Uterus (tissue), 4 donors: ENCODE measurements around the gene OR5B17. TPM values are rescaled to one million over a fixed set of nuclear protein-coding genes. Genes with fewer than 3 reads are reported as not detected.
"Not testable (repeated sequence)": the region's sequence is repeated elsewhere in the genome, so short reads cannot be mapped to it uniquely, and the experiment has no call there.

Source experiments
- DNase-seq, 2 donors: peaks; one replicate each; pipeline ENCODE4 v3.0.0-alpha.2; 2019 to 2020
- H3K27ac ChIP-seq, 2 donors: fragments of 200-600 bp; sonication (generic); 1 replicate in 1 of 2; 2 replicates in 1 of 2; pipeline ENCODE4 v1.5.1; 2016 to 2018
- H3K27me3 ChIP-seq, 2 donors: fragments of 200-600 bp; sonication (generic); one replicate each; pipeline ENCODE4 v1.5.1; 2018 to 2019; ENCODE audit warnings: control low read depth in 1 of 2
- H3K36me3 ChIP-seq, 2 donors: fragments of 200-600 bp; sonication (generic); one replicate each; pipeline ENCODE4 v1.5.1; 2019; ENCODE audit warnings: control low read depth in 1 of 2
- H3K4me1 ChIP-seq, 2 donors: fragments of 200-600 bp; sonication (generic); one replicate each; pipeline ENCODE4 v1.5.1; 2018 to 2019; ENCODE audit warnings: control low read depth in 1 of 2
- H3K4me3 ChIP-seq, 2 donors: fragments of 200-600 bp; sonication (generic); 1 replicate in 1 of 2; 2 replicates in 1 of 2; pipeline ENCODE4 v1.5.1; 2018 to 2019; ENCODE audit warnings: mild to moderate bottlenecking in 1 of 2
- H3K9me3 ChIP-seq, 2 donors: fragments of 200-600 bp; sonication (generic); one replicate each; pipeline ENCODE4 v1.5.1; 2019; ENCODE audit warnings: control low read depth in 1 of 2
- POLR2A ChIP-seq, 2 donors: fragments of 450-650 bp; IDR thresholded peaks; one replicate each; pipeline ENCODE4 v1.6.1; 2016; ENCODE audit warnings: antibody characterized with exemption in 2 of 2, mild to moderate bottlenecking in 1 of 2, moderate library complexity in 1 of 2
- intact Hi-C: fragments of 100-400 bp; cut with DNase I; formaldehyde crosslinking; loops from one replicate; pipeline ENCODE4 v1.15.1; 2023; ENCODE audit warnings: low total_unique reads
- total RNA-seq, 4 donors: library from RNA; depleted of rRNA in 3 of 4; stranded (reverse); fragments of >200 nt in 3 of 4; gene quantifications; one replicate each; pipeline versions ENCODE4 v1.1.0 to v1.2.4, GENCODE V29; 2014 to 2023
- TF ChIP-seq, protein P1 (sequence below), 4 experiments: fragments of 200-600 bp in 2 of 4; fragments of 450-650 bp in 2 of 4; sonication (generic) in 2 of 4; IDR thresholded peaks; one replicate each; pipeline ENCODE4 v1.5.1; 2016 to 2019; ENCODE audit warnings: antibody characterized with exemption in 4 of 4, mild to moderate bottlenecking in 2 of 4, moderate library complexity in 1 of 4
- donor health status: DM: yes; HTN: yes; CAD: no.

OR5B17 gene
- not detected for total RNA-seq

DNA sequence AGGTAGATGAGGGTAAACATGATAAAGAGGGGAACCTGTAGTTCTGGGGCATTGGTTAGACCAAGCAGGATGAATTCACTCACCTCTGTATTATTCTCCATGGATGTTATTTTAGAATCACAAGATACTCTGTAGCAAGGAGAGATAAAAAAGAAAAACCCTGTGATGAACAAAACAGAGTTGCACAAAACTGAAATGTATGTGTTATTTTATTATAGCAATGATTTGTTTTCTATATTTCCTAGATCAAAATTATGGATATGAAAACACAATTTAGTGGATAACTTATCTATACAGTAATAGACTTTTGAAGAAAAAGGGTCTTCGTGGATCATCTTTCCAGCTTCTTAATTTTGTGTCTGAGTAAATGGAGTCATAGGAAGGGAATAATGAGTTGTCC, at the start of gene OR5B17:
OR5B17 (minus strand) TSS at position 101 of the 400 bp plus-strand sequence; CDS start at position 101, 0 bp downstream.
- no peak for DNase-seq
- no peaks in the 10 kb centered on the region for H3K36me3 ChIP-seq
- H3K4me3 ChIP-seq, result no peak within 1 kb of the TSS
- intact Hi-C loops, result no loop called here
- no peak within 1 kb of the TSS for H3K27ac ChIP-seq
- H3K9me3 ChIP-seq, result no peaks in the 10 kb centered on the region
- no peak for TF ChIP-seq POLR2A (IDR thresholded peaks at IDR 0.05)
- TF ChIP-seq, protein P1, sequence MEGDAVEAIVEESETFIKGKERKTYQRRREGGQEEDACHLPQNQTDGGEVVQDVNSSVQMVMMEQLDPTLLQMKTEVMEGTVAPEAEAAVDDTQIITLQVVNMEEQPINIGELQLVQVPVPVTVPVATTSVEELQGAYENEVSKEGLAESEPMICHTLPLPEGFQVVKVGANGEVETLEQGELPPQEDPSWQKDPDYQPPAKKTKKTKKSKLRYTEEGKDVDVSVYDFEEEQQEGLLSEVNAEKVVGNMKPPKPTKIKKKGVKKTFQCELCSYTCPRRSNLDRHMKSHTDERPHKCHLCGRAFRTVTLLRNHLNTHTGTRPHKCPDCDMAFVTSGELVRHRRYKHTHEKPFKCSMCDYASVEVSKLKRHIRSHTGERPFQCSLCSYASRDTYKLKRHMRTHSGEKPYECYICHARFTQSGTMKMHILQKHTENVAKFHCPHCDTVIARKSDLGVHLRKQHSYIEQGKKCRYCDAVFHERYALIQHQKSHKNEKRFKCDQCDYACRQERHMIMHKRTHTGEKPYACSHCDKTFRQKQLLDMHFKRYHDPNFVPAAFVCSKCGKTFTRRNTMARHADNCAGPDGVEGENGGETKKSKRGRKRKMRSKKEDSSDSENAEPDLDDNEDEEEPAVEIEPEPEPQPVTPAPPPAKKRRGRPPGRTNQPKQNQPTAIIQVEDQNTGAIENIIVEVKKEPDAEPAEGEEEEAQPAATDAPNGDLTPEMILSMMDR (IDR thresholded peaks at IDR 0.05), result no peak
- H3K4me1 ChIP-seq, result no peaks in the 10 kb centered on the region
- H3K27me3 ChIP-seq, result no peaks in the 10 kb centered on the region

DNA sequence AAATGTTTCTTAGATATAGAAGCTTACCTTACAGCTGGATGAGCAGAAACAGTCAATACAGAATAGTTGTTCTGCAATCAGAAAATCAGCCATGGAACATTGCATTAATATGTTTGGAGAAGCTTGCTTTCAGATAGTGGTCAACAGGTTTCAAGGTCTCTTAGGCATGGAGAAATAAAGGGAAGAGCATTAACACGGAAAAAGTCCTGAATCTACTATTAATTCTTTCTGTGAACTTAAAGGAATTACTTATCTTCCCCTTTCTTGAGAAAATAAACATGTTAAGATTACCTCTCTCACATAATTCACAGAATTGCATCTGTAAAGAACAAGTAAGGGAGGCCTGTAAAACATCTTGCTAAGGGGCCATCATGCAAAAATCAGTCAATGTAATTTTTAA, 47.9 kb upstream of the OR5B17 start, which contains the start of gene OR5B3:
OR5B3 (minus strand) TSS at position 101 of the 400 bp plus-strand sequence. CDS start 3,465 bp downstream, outside the sequence.
- TF ChIP-seq, protein P1 (IDR thresholded peaks at IDR 0.05), result no peak
- TF ChIP-seq POLR2A (IDR thresholded peaks at IDR 0.05), result no peak
- no peaks in the 10 kb centered on the region for H3K4me1 ChIP-seq
- no peaks in the 10 kb centered on the region for H3K27me3 ChIP-seq
- DNase-seq, result no peak
- H3K9me3 ChIP-seq, result no peaks in the 10 kb centered on the region
- no peaks in the 10 kb centered on the region for H3K36me3 ChIP-seq
- no peak within 1 kb of the TSS for H3K27ac ChIP-seq
- no peak within 1 kb of the TSS for H3K4me3 ChIP-seq
- intact Hi-C loops, result no loop called here

DNA sequence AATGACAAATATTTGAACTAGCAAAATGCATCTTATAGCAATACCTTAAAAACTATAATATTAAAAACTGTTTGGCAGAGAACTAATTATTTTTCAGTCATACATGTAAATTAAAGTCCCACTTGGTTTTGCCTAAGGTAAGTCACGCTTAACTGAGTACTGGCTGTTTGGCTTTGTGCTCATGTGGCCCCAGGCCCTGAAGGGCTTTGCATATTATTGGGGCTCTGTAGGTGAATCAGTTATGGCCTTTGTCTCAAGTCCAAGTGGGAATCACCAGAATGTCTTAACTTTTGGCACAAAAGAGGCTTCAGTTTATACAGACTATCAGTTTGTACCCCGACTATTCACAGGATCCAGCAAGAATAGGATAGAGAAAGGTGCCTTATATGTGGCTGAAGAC, 40.8 kb upstream of the OR5B17 start:
- H3K4me1 ChIP-seq, H3K9me3 ChIP-seq, H3K27ac ChIP-seq, DNase-seq, H3K27me3 ChIP-seq, H3K4me3 ChIP-seq, H3K36me3 ChIP-seq, intact Hi-C loops: not testable (repeated sequence)

DNA sequence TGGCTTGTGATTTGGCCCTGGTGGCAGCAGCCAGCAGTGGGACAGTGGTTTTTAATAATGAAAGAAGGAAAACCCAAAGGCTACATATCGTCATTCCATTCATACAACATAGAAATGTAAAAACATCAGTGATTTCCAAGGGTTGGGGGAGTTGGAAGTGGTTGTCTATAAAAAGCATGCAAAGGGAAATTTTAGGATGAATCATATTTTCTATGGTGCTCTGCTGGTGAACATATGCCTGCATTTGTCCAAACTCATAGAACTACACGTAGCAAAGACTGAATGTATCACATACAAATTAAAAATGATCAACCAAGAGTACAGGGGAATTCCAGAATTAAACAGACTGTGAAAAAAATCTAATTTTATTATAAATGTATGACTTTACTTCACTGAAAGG, 36.7 kb upstream of the OR5B17 start:
- Histone ChIP-seq H3K36me3 (no peaks in the 10 kb centered on the region), H3K27ac (no peak overlapping the region), H3K27me3 (no peaks in the 10 kb centered on the region), H3K4me3 (no peak overlapping the region), H3K9me3 (no peaks in the 10 kb centered on the region), H3K4me1 (no peaks in the 10 kb centered on the region)
- no peak for TF ChIP-seq POLR2A (IDR thresholded peaks at IDR 0.05)
- TF ChIP-seq, protein P1 (IDR thresholded peaks at IDR 0.05), result no peak
- no peak for DNase-seq
- intact Hi-C loops, result no loop called here

DNA sequence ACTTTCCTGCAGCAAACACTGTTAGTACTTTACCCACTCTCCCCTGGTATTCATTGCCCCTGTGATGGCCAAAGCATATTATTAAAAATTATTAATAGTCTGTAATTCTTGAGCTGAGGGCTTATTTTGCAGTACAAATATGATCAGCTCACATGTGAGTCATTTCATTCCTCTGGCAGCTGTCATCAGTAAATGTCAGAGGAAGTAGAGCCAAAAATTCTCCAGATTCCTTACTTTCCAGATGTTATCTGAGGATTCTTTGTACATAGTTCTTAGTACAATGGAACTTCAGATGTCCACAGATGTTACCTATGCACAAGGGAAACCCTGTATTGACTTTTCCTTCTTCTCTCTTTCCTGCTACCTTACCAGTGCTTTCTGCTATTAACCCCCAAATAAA, 35.3 kb upstream of the OR5B17 start:
- no peak for DNase-seq
- no peak overlapping the region for H3K27ac ChIP-seq
- H3K27me3 ChIP-seq, result no peaks in the 10 kb centered on the region
- intact Hi-C loops, result no loop called here
- no peaks in the 10 kb centered on the region for H3K36me3 ChIP-seq
- H3K9me3 ChIP-seq, result no peaks in the 10 kb centered on the region
- H3K4me1 ChIP-seq, result no peaks in the 10 kb centered on the region
- no peak for TF ChIP-seq POLR2A (IDR thresholded peaks at IDR 0.05)
- TF ChIP-seq, protein P1 (IDR thresholded peaks at IDR 0.05), result no peak
- H3K4me3 ChIP-seq, result no peak overlapping the region

DNA sequence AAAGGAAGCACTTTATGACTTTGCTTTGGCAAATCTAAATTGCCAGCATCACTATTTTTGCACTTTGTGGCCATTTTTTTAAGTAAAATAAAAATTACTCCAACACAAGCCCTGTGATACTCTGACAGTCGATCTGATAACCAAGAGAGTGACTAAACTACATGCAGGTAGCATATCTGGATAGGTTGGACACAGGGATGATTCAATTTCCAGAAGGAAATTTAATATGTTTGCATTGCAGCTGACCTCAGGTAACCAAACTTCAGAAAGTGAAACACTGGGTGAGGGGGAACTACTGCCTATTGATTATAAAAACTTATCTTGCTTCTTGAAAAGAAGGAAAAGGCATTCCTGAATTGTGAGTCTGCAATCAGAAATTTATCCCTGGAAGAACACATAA, 33.9 kb upstream of the OR5B17 start:
- no peak overlapping the region for H3K4me3 ChIP-seq
- no peak overlapping the region for H3K27ac ChIP-seq
- no peaks in the 10 kb centered on the region for H3K4me1 ChIP-seq
- no peaks in the 10 kb centered on the region for H3K36me3 ChIP-seq
- TF ChIP-seq POLR2A (IDR thresholded peaks at IDR 0.05), result no peak
- H3K9me3 ChIP-seq, result no peaks in the 10 kb centered on the region
- H3K27me3 ChIP-seq, result no peaks in the 10 kb centered on the region
- intact Hi-C loops, result no loop called here
- DNase-seq, result no peak
